PC-3 (cell line): ENCODE data around the gene RPS15. TPM values are rescaled to one million over a fixed set of nuclear protein-coding genes. Genes with fewer than 3 reads are reported as not detected.

ENCODE experiments used
- total RNA-seq: library from RNA; depleted of rRNA; stranded (reverse); fragments of >200 nt; gene quantifications from 2 replicates; pipeline ENCODE4 v1.2.3, GENCODE V29; 2014; rRNA removed

Gene RPS15
- total RNA-seq, 1 experiment from 2014 or later, result 1,797 TPM

Other genes starting within 250 kb of the RPS15 start
- 82.4 and 93.0 TPM in 2 replicates for gene STK11, start 232.6 kb upstream of the RPS15 start, total RNA-seq
- gene CBARP, start 200.4 kb upstream of the RPS15 start, total RNA-seq, result 3.3 and 6.3 TPM in 2 replicates
- gene ATP5F1D, start 196.6 kb upstream of the RPS15 start, total RNA-seq, result 102 and 187 TPM in 2 replicates
- gene MIDN, start 189.8 kb upstream of the RPS15 start, total RNA-seq, result 17.3 and 41.8 TPM in 2 replicates
- 136 and 197 TPM in 2 replicates for gene CIRBP, start 169.1 kb upstream of the RPS15 start, total RNA-seq
- gene FAM174C, start 162.9 kb upstream of the RPS15 start, total RNA-seq, result 110 and 133 TPM in 2 replicates
- not detected in 2 replicates for gene EFNA2, start 152.5 kb upstream of the RPS15 start, total RNA-seq
- 102 and 111 TPM in 2 replicates for gene NDUFS7, start 54.5 kb upstream of the RPS15 start, total RNA-seq
- 74.9 and 75.6 TPM in 2 replicates for gene GAMT, start 36.9 kb upstream of the RPS15 start, total RNA-seq
- gene DAZAP1, start 30.8 kb upstream of the RPS15 start, total RNA-seq, result 177 and 178 TPM in 2 replicates
- gene APC2, start 11.7 kb downstream of the RPS15 start, total RNA-seq, result 0.29 and 1.4 TPM in 2 replicates
- gene C19orf25, start 40.8 kb downstream of the RPS15 start, total RNA-seq, result 45.0 and 54.9 TPM in 2 replicates
- 3.9 and 5.7 TPM in 2 replicates for gene PCSK4, start 52.0 kb downstream of the RPS15 start, total RNA-seq
- 27.2 and 34.7 TPM in 2 replicates for gene REEP6, start 52.8 kb downstream of the RPS15 start, total RNA-seq
- 1.7 and 5.0 TPM in 2 replicates for gene ADAMTSL5, start 74.6 kb downstream of the RPS15 start, total RNA-seq
- gene PLK5, start 85.7 kb downstream of the RPS15 start, total RNA-seq, result not detected in 2 replicates
- gene MEX3D, start 129.9 kb downstream of the RPS15 start, total RNA-seq, result 64.0 and 89.2 TPM in 2 replicates
- gene MBD3, start 154.5 kb downstream of the RPS15 start, total RNA-seq, result 131 and 164 TPM in 2 replicates
- gene UQCR11, start 167.1 kb downstream of the RPS15 start, total RNA-seq, result 148 and 157 TPM in 2 replicates
- 147 and 196 TPM in 2 replicates for gene TCF3, start 214.2 kb downstream of the RPS15 start, total RNA-seq